Uterus (tissue), 2 donors: Measurements from ENCODE around the gene ZBP1.

Experiments
- CTCF ChIP-seq, 4 experiments: fragments of 200-600 bp in 2 of 4; fragments of 450-650 bp in 2 of 4; sonication (generic) in 2 of 4; IDR thresholded peaks; one replicate each; pipeline ENCODE4 v1.5.1; 2016 to 2019; ENCODE audit warnings: antibody characterized with exemption in 4 of 4, mild to moderate bottlenecking in 2 of 4, moderate library complexity in 1 of 4
- POLR2A ChIP-seq, 2 donors: fragments of 450-650 bp; IDR thresholded peaks; one replicate each; pipeline ENCODE4 v1.6.1; 2016; ENCODE audit warnings: antibody characterized with exemption in 2 of 2, mild to moderate bottlenecking in 1 of 2, moderate library complexity in 1 of 2

- no peak for TF ChIP-seq CTCF (IDR thresholded peaks at IDR 0.05)
- no peak for TF ChIP-seq POLR2A (IDR thresholded peaks at IDR 0.05)
Measured at GRCh38 chr20:57663681-57664451, 43.6 kb upstream of the ZBP1 start.
